Activated naive CD8-positive, alpha-beta T cell treated with anti-CD3 and anti-CD28 coated beads, Interleukin-2, amount 10 ng/mL, durations not matched to agents 7 days and 5 days (primary cell): ENCODE measurements around the gene CD244. TPM values are rescaled to one million over a fixed set of nuclear protein-coding genes. Genes with fewer than 3 reads are reported as not detected.
A peak's percentile ranks its signal among the peaks of the same experiment; 100 is the strongest.

Experiments used
- ATAC-seq: fragments of 150-1000 bp; cut with Tn5 transposase; one replicate; pipeline ENCODE4 v1.10.0; 2021; ENCODE audit warnings: low read depth, moderate library complexity
- POLR2A ChIA-PET: fragments of 350-600 bp; sonication (Branson Sonifier 250); formaldehyde crosslinking; loops from one replicate; lab custom pipeline; 2021; ENCODE audit warnings: antibody characterized with exemption; lab: Charles Lee
- DNase-seq: peaks from one replicate; pipeline ENCODE4 v3.0.0; 2021
- H3K27ac Mint-ChIP-seq: one replicate; pipeline ENCODE4 v1.8.0; 2022; ENCODE audit warnings: mild to moderate bottlenecking, mixed read lengths
- H3K27me3 Mint-ChIP-seq: one replicate; pipeline ENCODE4 v1.8.0; 2022; ENCODE audit warnings: mild to moderate bottlenecking, moderate library complexity, mixed read lengths
- H3K36me3 Mint-ChIP-seq: one replicate; pipeline ENCODE4 v1.8.0; 2021; ENCODE audit warnings: mild to moderate bottlenecking, mixed read lengths
- H3K4me1 Mint-ChIP-seq: one replicate; pipeline ENCODE4 v1.8.0; 2021; ENCODE audit warnings: mixed read lengths
- H3K4me3 Mint-ChIP-seq: one replicate; pipeline ENCODE4 v1.8.0; 2022; ENCODE audit warnings: mild to moderate bottlenecking, moderate library complexity, mixed read lengths
- H3K9me3 Mint-ChIP-seq: one replicate; pipeline ENCODE4 v1.8.0; 2021; ENCODE audit warnings: mixed read lengths
- total RNA-seq, 2 experiments: library from RNA; stranded (reverse); gene quantifications; one replicate each; pipeline ENCODE4 v1.2.3, GENCODE V29; 2021

The CD244 gene
- total RNA-seq, 2 experiments from 2014 or later = 6.0 to 7.8 TPM

- peaks cover 9% of the 10 kb centered on the region for H3K4me1 Mint-ChIP-seq
Measured at GRCh38 chr1:160810486-160810885, 52.2 kb downstream of the CD244 start.

GRCh38 chr1:160808289-160808688 is 54.4 kb downstream of the CD244 start:
- Mint-ChIP-seq H3K9me3 (peaks cover 25% of the 10 kb centered on the region), H3K4me3 (no peak overlapping the region), H3K27ac (no peak overlapping the region), H3K27me3 (no peaks in the 10 kb centered on the region), H3K36me3 (peaks cover 68% of the 10 kb centered on the region), H3K4me1 (peaks cover 17% of the 10 kb centered on the region)
- POLR2A ChIA-PET = no interaction called here
- no peak for DNase-seq
- no peak for ATAC-seq

More at GRCh38 chr1:160810486-160810885, 52.2 kb downstream of the CD244 start:
- no peak for DNase-seq
- no peak overlapping the region for H3K27ac Mint-ChIP-seq
- H3K9me3 Mint-ChIP-seq = peaks cover 15% of the 10 kb centered on the region
- POLR2A ChIA-PET = no interaction called here
- H3K4me3 Mint-ChIP-seq = no peak overlapping the region
- ATAC-seq = no peak
- no peaks in the 10 kb centered on the region for H3K27me3 Mint-ChIP-seq
- H3K36me3 Mint-ChIP-seq = peaks cover 62% of the 10 kb centered on the region

GRCh38 chr1:160807738-160808137 is 54.9 kb downstream of the CD244 start:
- ATAC-seq (no peak), DNase-seq (no peak)
- H3K27me3 Mint-ChIP-seq = no peaks in the 10 kb centered on the region
- H3K36me3 Mint-ChIP-seq = peaks cover 67% of the 10 kb centered on the region
- H3K4me3 Mint-ChIP-seq = no peak overlapping the region
- H3K27ac Mint-ChIP-seq = no peak overlapping the region
- H3K9me3 Mint-ChIP-seq = peaks cover 25% of the 10 kb centered on the region
- POLR2A ChIA-PET = no interaction called here
- peaks cover 13% of the 10 kb centered on the region for H3K4me1 Mint-ChIP-seq

GRCh38 chr1:160807247-160807646 is 55.4 kb downstream of the CD244 start:
- peaks cover 14% of the 10 kb centered on the region for H3K4me1 Mint-ChIP-seq
- no peak overlapping the region for H3K4me3 Mint-ChIP-seq
- H3K36me3 Mint-ChIP-seq = peaks cover 69% of the 10 kb centered on the region
- peaks cover 26% of the 10 kb centered on the region for H3K9me3 Mint-ChIP-seq
- DNase-seq (no peak), ATAC-seq (no peak)
- H3K27me3 Mint-ChIP-seq = no peaks in the 10 kb centered on the region
- POLR2A ChIA-PET = interaction anchor here (1.8 kb wide), 1 partner anchor 9 kb away, joined by 5 read pairs; no protein-coding TSS in a partner anchor
- no peak overlapping the region for H3K27ac Mint-ChIP-seq

GRCh38 chr1:160806784-160807183 is 55.9 kb downstream of the CD244 start:
- no peak overlapping the region for H3K4me3 Mint-ChIP-seq
- ATAC-seq = no peak
- no peak overlapping the region for H3K27ac Mint-ChIP-seq
- H3K4me1 Mint-ChIP-seq = peaks cover 14% of the 10 kb centered on the region
- POLR2A ChIA-PET = interaction anchor here (1.8 kb wide), 1 partner anchor 9 kb away, joined by 5 read pairs; no protein-coding TSS in a partner anchor
- no peak for DNase-seq
- no peaks in the 10 kb centered on the region for H3K27me3 Mint-ChIP-seq
- peaks cover 65% of the 10 kb centered on the region for H3K36me3 Mint-ChIP-seq
- H3K9me3 Mint-ChIP-seq = peaks cover 26% of the 10 kb centered on the region

GRCh38 chr1:160806109-160806665 is 56.5 kb downstream of the CD244 start:
- no peaks in the 10 kb centered on the region for H3K27me3 Mint-ChIP-seq
- no peak overlapping the region for H3K27ac Mint-ChIP-seq
- H3K4me3 Mint-ChIP-seq = no peak overlapping the region
- peaks cover 64% of the 10 kb centered on the region for H3K36me3 Mint-ChIP-seq
- DNase-seq = no peak
- peak; percentile 42 for ATAC-seq
- H3K9me3 Mint-ChIP-seq = peaks cover 24% of the 10 kb centered on the region
- POLR2A ChIA-PET = interaction anchor here (1.8 kb wide), 1 partner anchor 8 kb away, joined by 5 read pairs; no protein-coding TSS in a partner anchor
- H3K4me1 Mint-ChIP-seq = peaks cover 18% of the 10 kb centered on the region

GRCh38 chr1:160801836-160802580 is 60.7 kb downstream of the CD244 start:
- POLR2A ChIA-PET = no interaction called here
- ATAC-seq (no peak), DNase-seq (no peak)
- Mint-ChIP-seq H3K4me3 (no peak overlapping the region), H3K27me3 (no peaks in the 10 kb centered on the region), H3K27ac (no peak overlapping the region), H3K4me1 (peaks cover 58% of the 10 kb centered on the region), H3K36me3 (peaks cover 51% of the 10 kb centered on the region), H3K9me3 (peaks cover 18% of the 10 kb centered on the region)

GRCh38 chr1:160800645-160801408 is 61.9 kb downstream of the CD244 start:
- peaks cover 13% of the 10 kb centered on the region for H3K9me3 Mint-ChIP-seq
- H3K36me3 Mint-ChIP-seq = peaks cover 42% of the 10 kb centered on the region
- peak overlapping the region; percentile 69 for H3K27ac Mint-ChIP-seq
- ATAC-seq = peak; percentile 12
- peak overlapping the region; percentile 92 for H3K4me3 Mint-ChIP-seq
- POLR2A ChIA-PET = interaction anchor here (0.6 kb wide), 1 partner anchor 36 kb away, joined by 3 read pairs; no protein-coding TSS in a partner anchor
- DNase-seq = no peak
- H3K27me3 Mint-ChIP-seq = no peaks in the 10 kb centered on the region
- peaks cover 66% of the 10 kb centered on the region for H3K4me1 Mint-ChIP-seq

- POLR2A ChIA-PET = interaction anchor here (0.7 to 5.1 kb wide), 2 partner anchors 24 to 92 kb away, joined by 3 to 25 read pairs; no protein-coding TSS in a partner anchor
- ATAC-seq = no peak
- H3K27me3 Mint-ChIP-seq = no peaks in the 10 kb centered on the region
- H3K4me3 Mint-ChIP-seq = peak overlapping the region; percentile 92
- H3K36me3 Mint-ChIP-seq = peaks cover 36% of the 10 kb centered on the region
- peaks cover 11% of the 10 kb centered on the region for H3K9me3 Mint-ChIP-seq
- peak overlapping the region; percentile 97 for H3K27ac Mint-ChIP-seq
- DNase-seq = no peak
- H3K4me1 Mint-ChIP-seq = peaks cover 70% of the 10 kb centered on the region
Measured at GRCh38 chr1:160800142-160800541, 62.5 kb downstream of the CD244 start.

GRCh38 chr1:160799641-160800040 is 63.0 kb downstream of the CD244 start:
- peaks cover 67% of the 10 kb centered on the region for H3K4me1 Mint-ChIP-seq
- POLR2A ChIA-PET = interaction anchor here (0.7 to 5.1 kb wide), 2 partner anchors 23 to 91 kb away, joined by 3 to 25 read pairs; no protein-coding TSS in a partner anchor
- peaks cover 31% of the 10 kb centered on the region for H3K36me3 Mint-ChIP-seq
- no peaks in the 10 kb centered on the region for H3K27me3 Mint-ChIP-seq
- DNase-seq (no peak), ATAC-seq (no peak)
- peaks cover 7% of the 10 kb centered on the region for H3K9me3 Mint-ChIP-seq
- peak overlapping the region; percentile 92 for H3K4me3 Mint-ChIP-seq
- H3K27ac Mint-ChIP-seq = peak overlapping the region; percentile 97

- ATAC-seq (no peak), DNase-seq (no peak)
- Mint-ChIP-seq H3K9me3 (peaks cover 1% of the 10 kb centered on the region), H3K4me3 (peak overlapping the region; percentile 92), H3K36me3 (peaks cover 22% of the 10 kb centered on the region), H3K27ac (peak overlapping the region; percentile 97), H3K4me1 (peaks cover 66% of the 10 kb centered on the region), H3K27me3 (no peaks in the 10 kb centered on the region)
- POLR2A ChIA-PET = interaction anchor here (0.6 to 5.1 kb wide), 18 partner anchors 8 to 247 kb away, joined by 3 to 25 read pairs (median 5); partner anchors contain the start of genes CD48 and USF1
Measured at GRCh38 chr1:160798439-160798838, 64.2 kb downstream of the CD244 start.

GRCh38 chr1:160797861-160798273 is 64.8 kb downstream of the CD244 start:
- Mint-ChIP-seq H3K36me3 (peaks cover 17% of the 10 kb centered on the region), H3K27ac (peak overlapping the region; percentile 97), H3K4me3 (peak overlapping the region; percentile 92), H3K4me1 (peaks cover 66% of the 10 kb centered on the region), H3K9me3 (peaks cover 1% of the 10 kb centered on the region), H3K27me3 (no peaks in the 10 kb centered on the region)
- ATAC-seq (peak; percentile 74), DNase-seq (peak; percentile 52)
- POLR2A ChIA-PET = interaction anchor here (0.6 to 5.1 kb wide), 19 partner anchors 9 to 248 kb away, joined by 3 to 25 read pairs (median 5); partner anchors contain the start of genes CD244, CD48 and USF1
